KOPT-K1 (cell line): Measurements from ENCODE around the gene CGB8.
"Not testable (repeated sequence)": the region's sequence is repeated elsewhere in the genome, so short reads cannot be mapped to it uniquely, and the experiment has no call there.

Experiments
- H3K27ac ChIP-seq: fragments of 200-600 bp; sonication (generic); 2 replicates; pipeline ENCODE4 v1.5.1; 2016; ENCODE audit warnings: antibody characterized with exemption, mild to moderate bottlenecking, low read depth, low read length; ENCODE audit not compliant: poor library complexity, severe bottlenecking
- H3K36me3 ChIP-seq: fragments of 200-600 bp; sonication (generic); 2 replicates; pipeline ENCODE4 v1.5.1; 2017; ENCODE audit warnings: antibody characterized with exemption, mild to moderate bottlenecking, low read length, moderate library complexity; ENCODE audit not compliant: insufficient read depth
- H3K9me3 ChIP-seq: fragments of 200-600 bp; sonication (generic); 2 replicates; pipeline ENCODE4 v1.5.1; 2017; ENCODE audit warnings: antibody characterized with exemption, low read length, mild to moderate bottlenecking; ENCODE audit not compliant: insufficient read depth, poor library complexity, severe bottlenecking

Gene CGB8

GRCh38 chr19:49071860-49072547, 23.1 kb upstream of the CGB8 start:
- H3K36me3 ChIP-seq, result no peaks in the 10 kb centered on the region
- H3K27ac ChIP-seq, result no peak overlapping the region
- no peaks in the 10 kb centered on the region for H3K9me3 ChIP-seq

GRCh38 chr19:49070416-49070815, 21.5 kb upstream of the CGB8 start:
- Histone ChIP-seq H3K27ac (no peak overlapping the region), H3K9me3 (no peaks in the 10 kb centered on the region), H3K36me3 (no peaks in the 10 kb centered on the region)

- Histone ChIP-seq H3K36me3 (no peaks in the 10 kb centered on the region), H3K9me3 (no peaks in the 10 kb centered on the region), H3K27ac (no peak overlapping the region)
Observed at GRCh38 chr19:49069026-49069425, 20.1 kb upstream of the CGB8 start.

- Histone ChIP-seq H3K27ac (no peak overlapping the region), H3K36me3 (no peaks in the 10 kb centered on the region), H3K9me3 (no peaks in the 10 kb centered on the region)
Observed at GRCh38 chr19:49067554-49067953, 18.6 kb upstream of the CGB8 start.

DNA sequence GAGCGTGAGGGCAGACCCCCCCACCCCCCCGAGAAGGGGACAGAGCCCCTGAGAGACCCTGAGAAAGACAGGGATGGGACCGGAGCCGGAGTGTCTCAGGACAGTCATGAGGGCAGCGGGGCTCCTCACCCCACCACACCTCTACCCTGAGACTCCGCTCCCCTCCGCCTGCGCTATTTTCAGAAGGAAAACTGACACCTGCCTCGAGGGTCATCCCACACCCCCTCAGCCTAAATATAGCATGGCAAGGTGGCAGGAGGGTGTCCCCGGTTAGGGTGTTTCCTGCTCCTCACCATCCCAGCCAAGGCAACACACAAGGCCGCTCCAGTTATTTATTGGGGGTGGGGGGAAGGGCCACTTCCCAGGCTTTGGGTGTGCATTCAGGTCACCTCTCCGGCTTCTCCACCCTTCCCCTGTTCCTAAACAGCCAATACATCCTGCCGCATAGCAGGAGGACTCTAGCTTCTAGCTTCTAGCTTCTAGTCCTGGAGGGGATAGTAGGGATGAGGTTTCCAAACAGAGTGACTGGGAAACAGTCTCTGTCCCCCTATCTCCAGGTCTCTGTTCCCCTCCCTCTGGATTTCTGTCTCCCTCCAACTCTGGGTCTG, 17.1 kb upstream of the CGB8 start:
- no peak overlapping the region for H3K27ac ChIP-seq
- H3K9me3 ChIP-seq, result no peaks in the 10 kb centered on the region
- H3K36me3 ChIP-seq, result no peaks in the 10 kb centered on the region

- H3K36me3 ChIP-seq, result no peaks in the 10 kb centered on the region
- H3K9me3 ChIP-seq, result no peaks in the 10 kb centered on the region
- no peak within 1 kb of the TSS for H3K27ac ChIP-seq
Observed at GRCh38 chr19:49064768-49065611, 16.1 kb upstream of the CGB8 start, which contains the start of gene NTF4. Gene NTF4 (minus strand): TSS chr19:49064818. CDS start chr19:49061997, 2,821 bp downstream.

GRCh38 chr19:49064029-49064629, 15.2 kb upstream of the CGB8 start:
- H3K9me3 ChIP-seq, result no peaks in the 10 kb centered on the region
- H3K36me3 ChIP-seq, result no peaks in the 10 kb centered on the region
- no peak overlapping the region for H3K27ac ChIP-seq

DNA sequence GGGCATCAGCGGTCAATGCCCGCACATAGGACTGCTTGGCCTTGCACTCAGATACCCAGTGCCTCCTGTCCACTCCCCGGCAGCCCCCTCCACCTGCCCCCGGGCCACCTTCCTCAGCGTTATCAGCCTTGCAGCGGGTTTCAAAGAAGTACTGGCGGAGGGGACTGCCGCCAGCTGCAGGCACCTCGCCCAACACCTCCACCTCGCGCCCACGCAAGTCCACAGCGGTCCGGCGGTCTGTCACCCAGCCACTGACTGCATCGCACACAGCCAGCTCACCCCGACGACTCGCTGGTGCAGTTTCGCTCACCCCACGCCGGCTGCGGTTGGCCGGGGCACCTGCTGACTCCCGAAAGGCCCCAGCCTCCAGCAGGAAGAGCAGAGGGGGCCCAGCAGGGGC, 12.5 kb upstream of the CGB8 start:
- Histone ChIP-seq H3K9me3 (no peaks in the 10 kb centered on the region), H3K36me3 (no peaks in the 10 kb centered on the region), H3K27ac (no peak overlapping the region)

DNA sequence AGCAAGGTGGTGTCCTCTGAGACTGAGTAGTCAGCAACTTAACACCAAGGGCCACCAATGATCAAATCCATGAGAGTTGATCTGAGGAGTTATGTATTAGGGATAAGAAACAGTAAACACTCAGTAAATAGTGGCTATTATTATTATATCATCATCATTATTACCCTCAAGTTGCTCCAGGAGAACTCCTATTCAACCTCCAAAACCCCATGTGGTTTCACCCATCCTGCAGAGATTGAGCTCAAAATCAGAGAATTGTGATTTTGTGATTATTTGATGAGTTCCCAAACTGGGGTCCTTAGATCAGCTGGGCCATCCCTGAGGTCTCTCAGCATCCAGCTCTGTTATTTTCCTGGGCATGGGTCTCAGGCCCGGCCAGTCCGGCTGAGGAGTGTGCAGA, 12.1 kb upstream of the CGB8 start:
- Histone ChIP-seq H3K36me3 (no peaks in the 10 kb centered on the region), H3K9me3 (no peaks in the 10 kb centered on the region), H3K27ac (no peak overlapping the region)

GRCh38 chr19:49059053-49059452, 10.1 kb upstream of the CGB8 start:
- H3K9me3 ChIP-seq, result no peaks in the 10 kb centered on the region
- H3K36me3 ChIP-seq, result no peaks in the 10 kb centered on the region
- no peak overlapping the region for H3K27ac ChIP-seq

GRCh38 chr19:49058562-49058961, 9.7 kb upstream of the CGB8 start:
- H3K9me3 ChIP-seq, result no peaks in the 10 kb centered on the region
- H3K27ac ChIP-seq, result no peak overlapping the region
- no peaks in the 10 kb centered on the region for H3K36me3 ChIP-seq

- Histone ChIP-seq H3K27ac (no peak within 1 kb of the TSS), H3K9me3 (no peaks in the 10 kb centered on the region), H3K36me3 (no peaks in the 10 kb centered on the region)
Observed at GRCh38 chr19:49057636-49058234, 8.8 kb upstream of the CGB8 start, which contains the start of gene CGB7. Gene CGB7 (minus strand): TSS chr19:49057749. CDS start chr19:49055375, 2,374 bp downstream.

GRCh38 chr19:49056902-49057596, 8.1 kb upstream of the CGB8 start:
- H3K36me3 ChIP-seq, H3K27ac ChIP-seq, H3K9me3 ChIP-seq: not testable (repeated sequence)

DNA sequence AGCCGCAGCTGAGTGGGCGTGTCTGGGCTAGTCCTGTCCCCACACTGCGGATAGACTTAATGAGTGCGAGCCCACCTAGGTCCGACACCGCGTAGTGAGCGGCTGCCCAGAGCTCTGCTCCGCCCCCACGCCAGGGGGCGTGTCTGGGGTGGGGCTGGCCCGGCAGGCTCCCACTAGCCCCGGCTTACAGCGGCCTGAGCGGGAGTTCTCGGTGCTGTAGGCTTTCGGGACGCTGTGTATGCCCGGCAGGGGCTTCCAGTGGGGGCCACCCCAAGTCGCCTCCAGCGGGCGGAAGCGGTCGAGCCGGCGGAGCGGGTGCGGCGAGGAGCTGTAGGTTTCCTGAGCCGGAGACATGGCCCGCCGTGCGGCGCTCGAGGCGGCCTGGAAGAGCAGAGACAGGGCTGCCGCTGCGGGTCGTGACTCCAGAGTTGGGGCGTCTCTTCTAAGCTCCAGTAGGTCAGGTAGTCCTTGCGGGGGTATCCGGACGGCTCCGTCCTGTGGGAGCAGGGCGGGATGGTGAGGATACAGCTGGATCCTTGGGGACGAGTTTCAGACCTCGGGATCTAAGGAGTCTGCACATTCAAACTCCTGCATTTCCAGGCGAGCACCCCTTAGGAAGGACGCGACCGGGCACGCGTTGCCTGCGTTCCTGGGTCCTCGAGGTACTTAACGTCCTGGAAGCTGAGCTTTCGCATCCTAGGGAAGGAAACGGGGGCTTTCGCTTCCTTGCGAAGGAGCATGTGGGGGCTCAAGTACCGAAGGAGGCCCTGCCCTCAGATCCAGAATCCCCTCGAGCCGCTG, 7.4 kb upstream of the CGB8 start:
- H3K27ac ChIP-seq, result no peak overlapping the region
- H3K9me3 ChIP-seq, result no peaks in the 10 kb centered on the region
- no peaks in the 10 kb centered on the region for H3K36me3 ChIP-seq
